ENCODE data around the gene NUF2. TPM values are rescaled to one million over a fixed set of nuclear protein-coding genes. Genes with fewer than 3 reads are reported as not detected.
A peak's percentile ranks its signal among the peaks of the same experiment; 100 is the strongest.
"Not testable (repeated sequence)": the region's sequence is repeated elsewhere in the genome, so short reads cannot be mapped to it uniquely, and the experiment has no call there.

Gene NUF2
- total RNA-seq, 1 experiment from 2014 or later: 40.0 TPM

DNA sequence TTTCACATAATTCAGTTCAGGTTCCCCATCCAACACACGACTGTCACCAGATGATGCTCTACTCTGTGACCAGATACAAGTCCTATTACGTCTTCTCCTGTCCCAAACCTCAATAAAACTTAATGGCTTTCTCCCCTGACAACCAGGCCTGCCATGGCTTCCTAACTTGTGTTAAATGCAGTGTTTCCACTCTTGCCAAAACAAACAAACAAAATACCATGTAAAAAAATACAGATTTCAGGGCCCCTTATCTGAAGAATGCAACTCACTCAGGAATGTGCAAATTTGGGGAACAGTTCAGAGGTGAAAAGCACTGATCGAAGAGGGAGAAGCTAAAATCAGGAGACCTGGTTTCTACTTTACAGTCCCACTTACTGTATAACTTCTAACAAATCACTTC, 863 bp upstream of the NUF2 start:
- peak in 1 of 2 experiments; percentile 1 for DNase-seq

DNA sequence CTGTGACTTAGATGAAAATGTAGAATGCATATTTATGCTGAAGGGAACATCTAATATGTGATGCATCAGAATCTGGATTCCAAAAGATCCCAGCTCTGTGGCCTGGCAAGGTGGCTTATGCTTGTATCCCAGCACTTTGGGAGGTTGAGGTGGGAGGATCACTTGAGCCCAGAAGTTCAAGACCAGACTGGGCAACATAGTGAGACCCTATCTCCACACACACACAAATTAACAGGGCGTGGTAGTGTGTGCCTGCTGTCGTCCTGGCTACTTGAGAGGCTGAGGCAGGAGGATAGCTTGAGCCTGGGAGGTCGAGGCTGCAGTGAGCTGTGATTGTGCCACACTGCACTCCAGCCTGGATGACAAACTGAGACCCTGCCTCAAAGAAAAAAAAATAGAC, 1.6 kb downstream of the NUF2 start:
- intact Hi-C loops (cut with micrococcal nuclease; ENCODE audit: unreplicated experiment); CTCF ChIA-PET; H3K27ac Mint-ChIP-seq (ENCODE audit: unreplicated experiment): not testable (repeated sequence)

More for the DNA sequence above, 863 bp upstream of the NUF2 start:
- H3K27me3 Mint-ChIP-seq (ENCODE audit: insufficient read depth, unreplicated experiment): no peaks in the 10 kb centered on the region
- H3K27me3 ChIP-seq (replicated peaks; ENCODE audit: control insufficient read depth, insufficient read depth, low read length): no peaks in the 10 kb centered on the region
- no peaks in the 10 kb centered on the region for H3K9me3 Mint-ChIP-seq (ENCODE audit: unreplicated experiment)
- TF ChIP-seq, protein P1, sequence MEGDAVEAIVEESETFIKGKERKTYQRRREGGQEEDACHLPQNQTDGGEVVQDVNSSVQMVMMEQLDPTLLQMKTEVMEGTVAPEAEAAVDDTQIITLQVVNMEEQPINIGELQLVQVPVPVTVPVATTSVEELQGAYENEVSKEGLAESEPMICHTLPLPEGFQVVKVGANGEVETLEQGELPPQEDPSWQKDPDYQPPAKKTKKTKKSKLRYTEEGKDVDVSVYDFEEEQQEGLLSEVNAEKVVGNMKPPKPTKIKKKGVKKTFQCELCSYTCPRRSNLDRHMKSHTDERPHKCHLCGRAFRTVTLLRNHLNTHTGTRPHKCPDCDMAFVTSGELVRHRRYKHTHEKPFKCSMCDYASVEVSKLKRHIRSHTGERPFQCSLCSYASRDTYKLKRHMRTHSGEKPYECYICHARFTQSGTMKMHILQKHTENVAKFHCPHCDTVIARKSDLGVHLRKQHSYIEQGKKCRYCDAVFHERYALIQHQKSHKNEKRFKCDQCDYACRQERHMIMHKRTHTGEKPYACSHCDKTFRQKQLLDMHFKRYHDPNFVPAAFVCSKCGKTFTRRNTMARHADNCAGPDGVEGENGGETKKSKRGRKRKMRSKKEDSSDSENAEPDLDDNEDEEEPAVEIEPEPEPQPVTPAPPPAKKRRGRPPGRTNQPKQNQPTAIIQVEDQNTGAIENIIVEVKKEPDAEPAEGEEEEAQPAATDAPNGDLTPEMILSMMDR (IDR thresholded peaks at IDR 0.05; ENCODE audit: insufficient read depth in 1 of 2, low read depth in 1 of 2, low read length in 1 of 2, severe bottlenecking in 1 of 2, unreplicated experiment in 1 of 2): no peak
- POLR2A ChIA-PET: no interaction called here
- H3K27ac Mint-ChIP-seq (ENCODE audit: unreplicated experiment): peak overlapping the region; percentile 94
- H3K9me3 ChIP-seq: no peaks in the 10 kb centered on the region
- peaks cover 13% of the 10 kb centered on the region for H3K36me3 Mint-ChIP-seq (ENCODE audit: insufficient read depth, unreplicated experiment)
- peaks cover 11% of the 10 kb centered on the region for H3K4me1 Mint-ChIP-seq (ENCODE audit: low read depth, unreplicated experiment)
- intact Hi-C loops (cut with micrococcal nuclease; ENCODE audit: unreplicated experiment): no loop called here
- peaks cover 6% of the 10 kb centered on the region; the same call in 1 of the 2 replicates for H3K4me1 ChIP-seq
- peak overlapping the region; percentile 86 for H3K4me3 Mint-ChIP-seq (ENCODE audit: unreplicated experiment)
- CTCF ChIA-PET: no interaction called here
- peak overlapping the region; percentile 79 for H3K4me3 ChIP-seq (ENCODE audit: low read depth, low read length)
- H3K36me3 ChIP-seq (ENCODE audit: control insufficient read depth, insufficient read depth, low read length): no peaks in the 10 kb centered on the region
- BruUV-seq (replicated peaks): no TSS peak

DNA sequence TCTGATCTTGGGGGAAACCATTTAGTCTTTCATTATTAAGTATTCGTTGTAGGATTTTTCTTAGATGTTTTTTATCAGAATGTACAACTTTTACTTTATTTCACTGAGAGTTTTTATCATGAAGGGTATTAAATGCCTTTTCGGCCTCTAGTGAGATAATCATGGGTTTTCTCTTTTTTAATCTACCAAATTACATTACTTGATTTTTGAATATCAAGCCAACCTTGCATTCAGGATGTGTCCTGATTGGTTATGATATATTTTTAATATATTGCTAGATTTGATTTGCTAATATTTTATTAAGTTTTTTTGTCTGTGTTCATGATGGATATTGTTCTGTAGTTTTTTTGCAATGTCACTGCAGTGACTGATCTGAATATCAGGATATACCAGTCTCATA, 9.4 kb downstream of the NUF2 start:
- H3K27me3 ChIP-seq (replicated peaks; ENCODE audit: control insufficient read depth, insufficient read depth, low read length): no peaks in the 10 kb centered on the region
- ChIA-PET CTCF (no interaction called here), POLR2A (no interaction called here)
- no peak overlapping the region for H3K4me3 ChIP-seq (ENCODE audit: low read depth, low read length)
- intact Hi-C loops (cut with micrococcal nuclease; ENCODE audit: unreplicated experiment): no loop called here
- DNase-seq: no peak
- H3K4me1 ChIP-seq: no peaks in the 10 kb centered on the region
- Mint-ChIP-seq H3K4me1 (ENCODE audit: low read depth, unreplicated experiment) (no peaks in the 10 kb centered on the region), H3K27ac (ENCODE audit: unreplicated experiment) (no peak overlapping the region), H3K27me3 (ENCODE audit: insufficient read depth, unreplicated experiment) (no peaks in the 10 kb centered on the region), H3K36me3 (ENCODE audit: insufficient read depth, unreplicated experiment) (peaks cover 28% of the 10 kb centered on the region), H3K4me3 (ENCODE audit: unreplicated experiment) (no peak overlapping the region), H3K9me3 (ENCODE audit: unreplicated experiment) (peaks cover 17% of the 10 kb centered on the region)
- BruUV-seq (replicated peaks): no TSS peak
- TF ChIP-seq, protein P1 (IDR thresholded peaks at IDR 0.05; ENCODE audit: insufficient read depth in 1 of 2, low read depth in 1 of 2, low read length in 1 of 2, severe bottlenecking in 1 of 2, unreplicated experiment in 1 of 2): no peak
- no peaks in the 10 kb centered on the region; the same call in 1 of the 2 replicates for H3K36me3 ChIP-seq (ENCODE audit: control insufficient read depth, insufficient read depth, low read length)
- H3K9me3 ChIP-seq: peaks cover 9% of the 10 kb centered on the region; the same call in 1 of the 2 replicates

More for the DNA sequence above, 1.6 kb downstream of the NUF2 start:
- H3K27me3 Mint-ChIP-seq (ENCODE audit: insufficient read depth, unreplicated experiment); H3K4me1 ChIP-seq; POLR2A ChIA-PET; H3K36me3 ChIP-seq (ENCODE audit: control insufficient read depth, insufficient read depth, low read length); BruUV-seq (replicated peaks); H3K9me3 ChIP-seq; H3K27me3 ChIP-seq (replicated peaks; ENCODE audit: control insufficient read depth, insufficient read depth, low read length); H3K4me3 ChIP-seq (ENCODE audit: low read depth, low read length); DNase-seq; H3K9me3 Mint-ChIP-seq (ENCODE audit: unreplicated experiment): not testable (repeated sequence)
- Mint-ChIP-seq H3K36me3 (ENCODE audit: insufficient read depth, unreplicated experiment) (peaks cover 13% of the 10 kb centered on the region), H3K4me1 (ENCODE audit: low read depth, unreplicated experiment) (peaks cover 11% of the 10 kb centered on the region), H3K4me3 (ENCODE audit: unreplicated experiment) (peak overlapping the region; percentile 86)

GRCh38 chr1:163335216-163335615, 13.5 kb downstream of the NUF2 start:
- TF ChIP-seq, protein P1 (IDR thresholded peaks at IDR 0.05; ENCODE audit: insufficient read depth in 1 of 2, low read depth in 1 of 2, low read length in 1 of 2, severe bottlenecking in 1 of 2, unreplicated experiment in 1 of 2): no peak
- H3K4me3 ChIP-seq (ENCODE audit: low read depth, low read length): no peak overlapping the region
- no peak overlapping the region for H3K4me3 Mint-ChIP-seq (ENCODE audit: unreplicated experiment)
- H3K4me1 ChIP-seq: no peaks in the 10 kb centered on the region
- no TSS peak for BruUV-seq (replicated peaks)
- H3K27ac Mint-ChIP-seq (ENCODE audit: unreplicated experiment): no peak overlapping the region
- H3K36me3 ChIP-seq (ENCODE audit: control insufficient read depth, insufficient read depth, low read length): no peaks in the 10 kb centered on the region; the same call in 1 of the 2 replicates
- no peaks in the 10 kb centered on the region for H3K27me3 Mint-ChIP-seq (ENCODE audit: insufficient read depth, unreplicated experiment)
- H3K9me3 Mint-ChIP-seq (ENCODE audit: unreplicated experiment): peaks cover 12% of the 10 kb centered on the region
- POLR2A ChIA-PET: no interaction called here
- intact Hi-C loops (cut with micrococcal nuclease; ENCODE audit: unreplicated experiment): no loop called here
- H3K36me3 Mint-ChIP-seq (ENCODE audit: insufficient read depth, unreplicated experiment): peaks cover 17% of the 10 kb centered on the region
- H3K4me1 Mint-ChIP-seq (ENCODE audit: low read depth, unreplicated experiment): no peaks in the 10 kb centered on the region
- CTCF ChIA-PET: no interaction called here
- no peak for DNase-seq
- H3K9me3 ChIP-seq: peaks cover 9% of the 10 kb centered on the region; the same call in 1 of the 2 replicates
- no peaks in the 10 kb centered on the region for H3K27me3 ChIP-seq (replicated peaks; ENCODE audit: control insufficient read depth, insufficient read depth, low read length)
